Spleen (tissue), 11 donors: Measurements from ENCODE around the gene PTRH1. TPM values are rescaled to one million over a fixed set of nuclear protein-coding genes. Genes with fewer than 3 reads are reported as not detected.

Experiments
- DNase-seq: peaks from one replicate; pipeline ENCODE4 v3.0.0-alpha.2; 2020
- H3K27ac ChIP-seq, 8 donors: fragments of 200-600 bp; sonication (generic) in 7 of 8; 1 replicate in 4 of 8; 2 replicates in 4 of 8; pipeline versions ENCODE4 v1.5.0 to v1.8.0; 2016 to 2021; ENCODE audit warnings: inconsistent platforms in 4 of 8, mild to moderate bottlenecking in 4 of 8, moderate library complexity in 1 of 8
- H3K27me3 ChIP-seq, 7 donors: fragments of 200-600 bp; sonication (generic) in 6 of 7; replicated peaks in 1 of 7; 1 replicate in 4 of 7; 2 replicates in 3 of 7; pipeline versions ENCODE4 v1.5.0 to v1.8.0; 2016 to 2021; ENCODE audit warnings: inconsistent platforms in 3 of 7, mild to moderate bottlenecking in 1 of 7
- H3K36me3 ChIP-seq, 6 donors: fragments of 200-600 bp; sonication (generic) in 5 of 6; 1 replicate in 4 of 6; 2 replicates in 2 of 6; pipeline versions ENCODE4 v1.5.0 to v1.8.0; 2016 to 2021; ENCODE audit warnings: inconsistent platforms in 2 of 6
- H3K4me1 ChIP-seq, 6 donors: fragments of 200-600 bp; sonication (generic) in 5 of 6; 1 replicate in 3 of 6; 2 replicates in 3 of 6; pipeline versions ENCODE4 v1.5.0 to v1.8.0; 2016 to 2021; ENCODE audit warnings: inconsistent platforms in 3 of 6
- H3K4me3 ChIP-seq, 8 donors: fragments of 200-600 bp; sonication (generic) in 7 of 8; 1 replicate in 4 of 8; 2 replicates in 4 of 8; pipeline versions ENCODE4 v1.5.0 to v1.8.0; 2016 to 2021; ENCODE audit warnings: inconsistent platforms in 4 of 8, mild to moderate bottlenecking in 4 of 8, moderate library complexity in 2 of 8
- H3K9me3 ChIP-seq, 8 donors: fragments of 200-600 bp; sonication (generic) in 7 of 8; 1 replicate in 4 of 8; 2 replicates in 4 of 8; pipeline versions ENCODE4 v1.5.0 to v1.8.0; 2016 to 2021; ENCODE audit warnings: inconsistent platforms in 4 of 8
- POLR2A ChIP-seq, 3 donors: fragments of 450-650 bp; IDR thresholded peaks; one replicate each; pipeline ENCODE4 v1.5.1; 2017; ENCODE audit warnings: antibody characterized with exemption in 3 of 3, mild to moderate bottlenecking in 1 of 3
- POLR2AphosphoS5 ChIP-seq, 3 donors: sonication (generic); formaldehyde crosslinking; IDR thresholded peaks; one replicate each; pipeline ENCODE4 v1.5.1; 2017; ENCODE audit warnings: antibody characterized with exemption in 3 of 3
- WGBS, 5 donors: extraction: QIAGEN DNeasy Blood & Tissue Kit in 3 of 5; methylation state at CpG; one replicate each; pipeline versions ENCODE4 v1.1.5 to v1.1.7; 2013 to 2018; 5-methylcytosine and 5-hydroxymethylcytosine counted together
- intact Hi-C: fragments of 100-400 bp; cut with DNase I; formaldehyde crosslinking; loops from one replicate; pipeline ENCODE4 v1.15.0; 2023; ENCODE audit warnings: low total_unique reads
- polyA plus RNA-seq, 3 donors: library from polyadenylated mRNA; stranded (reverse); fragments of 200-250 nt; gene quantifications; one replicate each; pipeline ENCODE4 v1.2.1, GENCODE V29; 2013
- total RNA-seq, 7 donors: library from RNA; depleted of rRNA in 3 of 7; stranded (reverse); fragments of >200 nt in 3 of 7; fragmentation: NEBNext Ultra II Directional in 4 of 7; extraction: Animal tissue kit (Norgen Biotek cat#: 25700) in 4 of 7; gene quantifications; one replicate each; pipeline versions ENCODE4 v1.1.0 to v1.2.1, GENCODE V29; 2016 to 2021
- TF ChIP-seq, protein P1 (sequence below), 11 experiments: fragments of 200-600 bp in 7 of 11; fragments of 450-650 bp in 4 of 11; sonication (generic) in 4 of 11; IDR thresholded peaks in 8 of 11; conservative IDR thresholded peaks in 3 of 11; 1 replicate in 7 of 11; 2 replicates in 4 of 11; pipeline versions ENCODE4 v1.4.0 to v1.8.0; 2016 to 2021; ENCODE audit warnings: antibody characterized with exemption in 11 of 11, inconsistent platforms in 4 of 11, mild to moderate bottlenecking in 1 of 11
- donor health status: healthy with polysubstance abuse.
- donor health status: DM: no; HTN: no; CAD: no; lungs with moderate emphysema.
- donor health status: DM: no; HTN: no; CAD: no.
- donor health status: Bipolar disorder and iron deficiency.
- donor health status: healthy.
- donor health status: DM: no; HTN: no; CAD: no.
- donor health status: DM: yes; HTN: yes; CAD: no.

The PTRH1 gene
- total and polyA plus RNA-seq, 10 donors = 7.4 to 17.9 (median 11.5) TPM

GRCh38 chr9:127753148-127753547 is 37.7 kb upstream of the PTRH1 start:
- WGBS, 5 donors = 74 to 85% (median 81%) methylated on average over 8 of the region's 8 CpGs
- TF ChIP-seq, protein P1, sequence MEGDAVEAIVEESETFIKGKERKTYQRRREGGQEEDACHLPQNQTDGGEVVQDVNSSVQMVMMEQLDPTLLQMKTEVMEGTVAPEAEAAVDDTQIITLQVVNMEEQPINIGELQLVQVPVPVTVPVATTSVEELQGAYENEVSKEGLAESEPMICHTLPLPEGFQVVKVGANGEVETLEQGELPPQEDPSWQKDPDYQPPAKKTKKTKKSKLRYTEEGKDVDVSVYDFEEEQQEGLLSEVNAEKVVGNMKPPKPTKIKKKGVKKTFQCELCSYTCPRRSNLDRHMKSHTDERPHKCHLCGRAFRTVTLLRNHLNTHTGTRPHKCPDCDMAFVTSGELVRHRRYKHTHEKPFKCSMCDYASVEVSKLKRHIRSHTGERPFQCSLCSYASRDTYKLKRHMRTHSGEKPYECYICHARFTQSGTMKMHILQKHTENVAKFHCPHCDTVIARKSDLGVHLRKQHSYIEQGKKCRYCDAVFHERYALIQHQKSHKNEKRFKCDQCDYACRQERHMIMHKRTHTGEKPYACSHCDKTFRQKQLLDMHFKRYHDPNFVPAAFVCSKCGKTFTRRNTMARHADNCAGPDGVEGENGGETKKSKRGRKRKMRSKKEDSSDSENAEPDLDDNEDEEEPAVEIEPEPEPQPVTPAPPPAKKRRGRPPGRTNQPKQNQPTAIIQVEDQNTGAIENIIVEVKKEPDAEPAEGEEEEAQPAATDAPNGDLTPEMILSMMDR (IDR thresholded peaks at IDR 0.05 in 8 of 11, conservative IDR thresholded peaks at IDR 0.05 in 3 of 11) = no peak
- TF ChIP-seq POLR2A (IDR thresholded peaks at IDR 0.05) = no peak
- no peak for TF ChIP-seq POLR2AphosphoS5 (IDR thresholded peaks at IDR 0.05)
- peaks cover 0 to 100% (median 57%) of the 10 kb centered on the region in 6 donors for H3K36me3 ChIP-seq
- H3K4me3 ChIP-seq = peak overlapping the region in 1 of 8 donors; percentile 56
- H3K27me3 ChIP-seq = no peaks in the 10 kb centered on the region
- H3K4me1 ChIP-seq = peaks cover 4 to 94% (median 37%) of the 10 kb centered on the region in 6 donors
- intact Hi-C loops = no loop called here
- no peaks in the 10 kb centered on the region for H3K9me3 ChIP-seq
- no peak for DNase-seq
- peak overlapping the region in 5 of 8 donors; percentile 74 to 82 (median 79) for H3K27ac ChIP-seq

DNA sequence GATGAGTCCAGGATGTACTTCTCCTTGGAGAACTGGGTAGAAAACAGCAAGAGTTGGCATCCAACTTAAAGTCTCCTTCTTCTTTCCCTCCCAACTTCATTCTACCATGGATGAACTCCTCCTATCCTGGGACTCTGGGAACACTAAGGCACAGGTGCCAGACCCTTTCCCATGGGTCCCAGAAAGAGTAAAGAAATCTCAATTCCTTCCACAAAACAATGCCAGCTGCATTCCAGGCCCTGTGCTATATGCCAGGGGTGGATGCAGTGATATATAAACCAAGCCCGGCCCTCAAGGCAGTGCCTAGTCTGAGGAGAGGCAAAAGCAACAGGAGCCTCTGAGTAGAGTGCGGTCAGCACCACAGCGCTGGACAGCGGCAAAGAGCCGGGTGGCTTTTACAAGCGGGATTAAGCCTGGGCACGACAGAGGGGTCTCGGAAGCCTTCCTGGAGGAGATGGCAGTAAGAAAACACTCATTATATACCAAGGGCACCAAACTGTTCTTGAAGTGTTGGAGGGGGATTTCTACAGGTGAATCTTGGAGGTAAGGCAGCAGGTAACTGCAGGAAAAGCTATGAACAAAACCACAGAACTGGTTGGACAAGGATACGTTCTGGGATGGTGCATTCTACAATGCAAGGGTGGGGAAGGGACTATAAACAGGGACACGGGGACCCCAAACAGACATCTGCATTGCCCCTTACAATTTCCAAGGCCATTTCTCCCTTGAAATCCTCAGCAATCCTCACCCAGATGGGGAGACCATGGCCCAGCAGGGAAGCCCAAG is 36.0 kb upstream of the PTRH1 start:
- TF ChIP-seq POLR2A (IDR thresholded peaks at IDR 0.05) (no peak), POLR2AphosphoS5 (IDR thresholded peaks at IDR 0.05) (no peak)
- TF ChIP-seq, protein P1 (IDR thresholded peaks at IDR 0.05 in 8 of 11, conservative IDR thresholded peaks at IDR 0.05 in 3 of 11) = no peak
- 76 to 92% (median 82%) methylated on average over 10 of the region's 10 CpGs for WGBS, 5 donors
- intact Hi-C loops = no loop called here
- no peaks in the 10 kb centered on the region for H3K9me3 ChIP-seq
- H3K4me1 ChIP-seq = peaks cover 4 to 89% (median 30%) of the 10 kb centered on the region in 6 donors
- peak overlapping the region in 2 of 8 donors; percentile 2 to 82 for H3K27ac ChIP-seq
- H3K4me3 ChIP-seq = no peak overlapping the region
- H3K27me3 ChIP-seq = no peaks in the 10 kb centered on the region
- H3K36me3 ChIP-seq = peaks cover 2 to 100% (median 72%) of the 10 kb centered on the region in 6 donors
- DNase-seq = no peak

GRCh38 chr9:127749090-127749787 is 33.8 kb upstream of the PTRH1 start:
- TF ChIP-seq POLR2AphosphoS5 (IDR thresholded peaks at IDR 0.05) (peak in 2 of 3 donors; percentile 44 to 72), POLR2A (IDR thresholded peaks at IDR 0.05) (no peak)
- TF ChIP-seq, protein P1 (IDR thresholded peaks at IDR 0.05 in 8 of 11, conservative IDR thresholded peaks at IDR 0.05 in 3 of 11) = no peak
- DNase-seq = no peak
- Histone ChIP-seq H3K9me3 (no peaks in the 10 kb centered on the region), H3K36me3 (peaks cover 3 to 100% (median 84%) of the 10 kb centered on the region in 6 donors), H3K27ac (peak overlapping the region in 1 of 8 donors; percentile 43), H3K4me3 (no peak overlapping the region), H3K4me1 (peaks cover 0 to 68% (median 20%) of the 10 kb centered on the region in 6 donors), H3K27me3 (no peaks in the 10 kb centered on the region)
- WGBS, 5 donors = 76 to 91% (median 86%) methylated on average over 17 to 26 of the region's 26 CpGs
- intact Hi-C loops = no loop called here
